HEK293 (cell line): Measurements from ENCODE around the gene ALOX5.

Source experiments
- BCL11A ChIP-seq: fragments of 450-650 bp; formaldehyde crosslinking; IDR thresholded peaks from 2 replicates; pipeline ENCODE4 v1.5.1; 2016; ENCODE audit warnings: low read depth, missing biosample characterization, missing genetic modification characterization
- CTCF ChIP-seq: fragments of 450-650 bp; formaldehyde crosslinking; IDR thresholded peaks from 2 replicates; pipeline ENCODE4 v1.5.1; 2016; ENCODE audit warnings: missing biosample characterization, missing genetic modification characterization
- GLIS1 ChIP-seq: fragments of 450-650 bp; formaldehyde crosslinking; IDR thresholded peaks from 2 replicates; pipeline ENCODE4 v1.5.1; 2016; ENCODE audit warnings: missing biosample characterization, missing genetic modification characterization
- REST ChIP-seq: fragments of 450-650 bp; formaldehyde crosslinking; IDR thresholded peaks from 2 replicates; pipeline ENCODE4 v1.5.1; 2016; ENCODE audit warnings: missing biosample characterization, missing genetic modification characterization
- TCF7L2 ChIP-seq: IDR thresholded peaks from 2 replicates; pipeline ENCODE4 v1.6.1; 2011; ENCODE audit warnings: low read depth, mild to moderate bottlenecking, inconsistent platforms, low read length, moderate library complexity, borderline replicate concordance
- YY1 ChIP-seq: fragments of 450-650 bp; formaldehyde crosslinking; IDR thresholded peaks from 2 replicates; pipeline ENCODE4 v1.5.1; 2018; ENCODE audit warnings: missing biosample characterization, missing genetic modification characterization
- ZBTB17 ChIP-seq: fragments of 450-650 bp; formaldehyde crosslinking; IDR thresholded peaks from 2 replicates; pipeline ENCODE4 v1.5.1; 2016; ENCODE audit warnings: missing biosample characterization, missing genetic modification characterization
- ZNF24 ChIP-seq: fragments of 450-650 bp; formaldehyde crosslinking; IDR thresholded peaks from 2 replicates; pipeline ENCODE4 v1.5.1; 2016; ENCODE audit warnings: missing biosample characterization, missing genetic modification characterization
- ZNF350 ChIP-seq: fragments of 450-650 bp; formaldehyde crosslinking; IDR thresholded peaks from 2 replicates; pipeline ENCODE4 v1.5.0; 2017; ENCODE audit warnings: missing biosample characterization, mild to moderate bottlenecking, missing genetic modification characterization
- ZNF660 ChIP-seq: fragments of 450-650 bp; IDR thresholded peaks from 2 replicates; pipeline ENCODE4 v1.5.1; 2018; ENCODE audit warnings: missing biosample characterization, mild to moderate bottlenecking, missing genetic modification characterization

GRCh38 chr10:45439365-45439764 lies 65.3 kb downstream of the ALOX5 start:
- TF ChIP-seq REST (tag by site-specific recombination) (no peak), CTCF (no peak), TCF7L2 (no peak), YY1 (tag by site-specific recombination) (no peak), ZNF24 (tag by site-specific recombination) (no peak), GLIS1 (no peak), ZNF660 (tag by site-specific recombination) (no peak), ZNF350 (no peak), BCL11A (tag by site-specific recombination) (no peak), ZBTB17 (tag by site-specific recombination) (no peak)
